Type B pancreatic cell (in vitro differentiated cells): ENCODE data around the gene DZIP3. TPM values are rescaled to one million over a fixed set of nuclear protein-coding genes. Genes with fewer than 3 reads are reported as not detected.

Experiments
- DNase-seq: peaks from one replicate; pipeline ENCODE4 v3.0.0; 2021; ENCODE audit warnings: mixed read lengths; ENCODE audit not compliant: unreplicated experiment; ENCODE audit errors: extremely low spot score
- H3K27ac Mint-ChIP-seq: 2 replicates; pipeline ENCODE4 v1.8.0; 2021; ENCODE audit warnings: mild to moderate bottlenecking, mixed read lengths
- H3K27me3 Mint-ChIP-seq: 2 replicates; pipeline ENCODE4 v1.8.0; 2021; ENCODE audit warnings: mixed read lengths
- H3K36me3 Mint-ChIP-seq: 2 replicates; pipeline ENCODE4 v1.8.0; 2021; ENCODE audit warnings: mixed read lengths
- H3K4me1 Mint-ChIP-seq: one replicate; pipeline ENCODE4 v1.8.0; 2021; ENCODE audit warnings: mixed read lengths; ENCODE audit not compliant: unreplicated experiment
- H3K4me3 Mint-ChIP-seq: 2 replicates; pipeline ENCODE4 v1.8.0; 2021; ENCODE audit warnings: mild to moderate bottlenecking, mixed read lengths
- H3K9me3 Mint-ChIP-seq: 2 replicates; pipeline ENCODE4 v1.8.0; 2021; ENCODE audit warnings: mixed read lengths
- CTCF ChIP-seq: fragments of 200-600 bp; sonication (generic); conservative IDR thresholded peaks from 2 replicates; pipeline ENCODE4 v1.5.0; 2021; ENCODE audit warnings: antibody characterized with exemption, mild to moderate bottlenecking
- total RNA-seq: library from RNA; stranded (reverse); gene quantifications from 2 replicates; pipeline ENCODE4 v1.2.1, GENCODE V29; 2021; ENCODE audit warnings: low replicate concordance

The DZIP3 gene
- total RNA-seq, 1 donor from 2014 or later, result 22.9 TPM

- H3K27me3 Mint-ChIP-seq, result no peaks in the 10 kb centered on the region
- no peak overlapping the region for H3K27ac Mint-ChIP-seq
- H3K36me3 Mint-ChIP-seq, result peaks cover 8% of the 10 kb centered on the region
- no peak for DNase-seq
- peaks cover 11% of the 10 kb centered on the region for H3K4me1 Mint-ChIP-seq
- no peaks in the 10 kb centered on the region for H3K9me3 Mint-ChIP-seq
- no peak overlapping the region for H3K4me3 Mint-ChIP-seq
- TF ChIP-seq CTCF, result no peak
Measured at GRCh38 chr3:108548886-108549285, 40.6 kb upstream of the DZIP3 start.

- Mint-ChIP-seq H3K36me3 (peaks cover 5% of the 10 kb centered on the region), H3K4me1 (peaks cover 4% of the 10 kb centered on the region), H3K27me3 (no peaks in the 10 kb centered on the region), H3K9me3 (no peaks in the 10 kb centered on the region), H3K4me3 (no peak overlapping the region), H3K27ac (no peak overlapping the region)
- peak; percentile 75 for TF ChIP-seq CTCF
- DNase-seq, result no peak
Measured at GRCh38 chr3:108552267-108553159, 37.0 kb upstream of the DZIP3 start.

- no peak overlapping the region for H3K4me3 Mint-ChIP-seq
- no peak for DNase-seq
- H3K36me3 Mint-ChIP-seq, result peaks cover 13% of the 10 kb centered on the region
- H3K27ac Mint-ChIP-seq, result no peak overlapping the region
- no peak for TF ChIP-seq CTCF
- peaks cover 4% of the 10 kb centered on the region for H3K4me1 Mint-ChIP-seq
- H3K27me3 Mint-ChIP-seq, result no peaks in the 10 kb centered on the region
- H3K9me3 Mint-ChIP-seq, result no peaks in the 10 kb centered on the region
Measured at GRCh38 chr3:108554229-108554628, 35.3 kb upstream of the DZIP3 start.

- Mint-ChIP-seq H3K4me1 (peaks cover 4% of the 10 kb centered on the region), H3K36me3 (peaks cover 13% of the 10 kb centered on the region), H3K27me3 (no peaks in the 10 kb centered on the region), H3K4me3 (no peak overlapping the region), H3K9me3 (no peaks in the 10 kb centered on the region), H3K27ac (peak overlapping the region; percentile 62)
- DNase-seq, result no peak
- no peak for TF ChIP-seq CTCF
Measured at GRCh38 chr3:108554913-108555571, 34.5 kb upstream of the DZIP3 start.

GRCh38 chr3:108555966-108556581 lies 33.4 kb upstream of the DZIP3 start:
- H3K4me3 Mint-ChIP-seq, result no peak overlapping the region
- no peak for DNase-seq
- H3K27me3 Mint-ChIP-seq, result no peaks in the 10 kb centered on the region
- H3K4me1 Mint-ChIP-seq, result peaks cover 4% of the 10 kb centered on the region
- no peak overlapping the region for H3K27ac Mint-ChIP-seq
- peaks cover 15% of the 10 kb centered on the region for H3K36me3 Mint-ChIP-seq
- H3K9me3 Mint-ChIP-seq, result no peaks in the 10 kb centered on the region
- TF ChIP-seq CTCF, result no peak
